GM21367 (cell line): Measurements from ENCODE around the gene XYLT1.
"Not testable (repeated sequence)": the region's sequence is repeated elsewhere in the genome, so short reads cannot be mapped to it uniquely, and the experiment has no call there.

Source experiments
- ATAC-seq: cut with Tn5 transposase; IDR thresholded peaks from one replicate; pipeline ENCODE4 v1.9.1; 2021; ENCODE audit not compliant: unreplicated experiment

The XYLT1 gene

GRCh38 chr16:17340804-17341203 is 130.0 kb downstream of the XYLT1 start:
- no peak for ATAC-seq

- no peak for ATAC-seq
Measured at GRCh38 chr16:17339764-17340541, 130.8 kb downstream of the XYLT1 start.

- no peak for ATAC-seq
Measured at GRCh38 chr16:17338244-17338643, 132.5 kb downstream of the XYLT1 start.

GRCh38 chr16:17336530-17336900 is 134.2 kb downstream of the XYLT1 start:
- no peak for ATAC-seq

- no peak for ATAC-seq
Measured at GRCh38 chr16:17335826-17336529, 134.8 kb downstream of the XYLT1 start.

- ATAC-seq: not testable (repeated sequence)
Measured at GRCh38 chr16:17335406-17335805, 135.4 kb downstream of the XYLT1 start.

- no peak for ATAC-seq
Measured at GRCh38 chr16:17334096-17334495, 136.7 kb downstream of the XYLT1 start.

GRCh38 chr16:17333229-17333628 is 137.5 kb downstream of the XYLT1 start:
- ATAC-seq: no peak

- no peak for ATAC-seq
Measured at GRCh38 chr16:17331991-17332390, 138.8 kb downstream of the XYLT1 start.

- no peak for ATAC-seq
Measured at GRCh38 chr16:17331071-17331607, 139.6 kb downstream of the XYLT1 start.

GRCh38 chr16:17330044-17330443 is 140.7 kb downstream of the XYLT1 start:
- no peak for ATAC-seq

- no peak for ATAC-seq
Measured at GRCh38 chr16:17329391-17329790, 141.4 kb downstream of the XYLT1 start.

- no peak for ATAC-seq
Measured at GRCh38 chr16:17328932-17329331, 141.8 kb downstream of the XYLT1 start.

GRCh38 chr16:17327664-17328335 is 143.0 kb downstream of the XYLT1 start:
- no peak for ATAC-seq

GRCh38 chr16:17325476-17326143 is 145.2 kb downstream of the XYLT1 start:
- no peak for ATAC-seq

- ATAC-seq: no peak
Measured at GRCh38 chr16:17324451-17324850, 146.3 kb downstream of the XYLT1 start.

- no peak for ATAC-seq
Measured at GRCh38 chr16:17323171-17323570, 147.6 kb downstream of the XYLT1 start.

GRCh38 chr16:17321824-17322223 is 148.9 kb downstream of the XYLT1 start:
- ATAC-seq: no peak

- ATAC-seq: no peak
Measured at GRCh38 chr16:17320009-17320408, 150.8 kb downstream of the XYLT1 start.

GRCh38 chr16:17318238-17318637 is 152.5 kb downstream of the XYLT1 start:
- ATAC-seq: no peak

GRCh38 chr16:17316005-17316404 is 154.8 kb downstream of the XYLT1 start:
- no peak for ATAC-seq
